Measurements from ENCODE around the gene TUBB2B. TPM values are rescaled to one million over a fixed set of nuclear protein-coding genes. Genes with fewer than 3 reads are reported as not detected.

Gene TUBB2B
- total and polyA plus RNA-seq, 2 experiments from 2014 or later: 355 to 794 TPM

GRCh38 chr6:3226042-3226441 is 1.4 kb downstream of the TUBB2B start:
- no peak overlapping the region for H3K27ac Mint-ChIP-seq
- H3K4me1 ChIP-seq (ENCODE audit: insufficient read depth): peaks cover 26% of the 10 kb centered on the region

GRCh38 chr6:3222506-3223038 is 4.9 kb downstream of the TUBB2B start:
- Histone ChIP-seq H2AFZ (no peak overlapping the region), H3F3A (replicated peaks; ENCODE audit: low read depth) (peaks cover 17% of the 10 kb centered on the region), H3K9me2 (ENCODE audit: insufficient read depth) (no peaks in the 10 kb centered on the region), H3K79me2 (replicated peaks; ENCODE audit: insufficient read depth) (peaks cover 20% of the 10 kb centered on the region), H3K4me1 (ENCODE audit: insufficient read depth) (peaks cover 11% of the 10 kb centered on the region), H3K27me3 (ENCODE audit: insufficient read depth) (no peaks in the 10 kb centered on the region), H4K20me1 (replicated peaks; ENCODE audit: insufficient read depth) (peaks cover 26% of the 10 kb centered on the region), H3K27ac (ENCODE audit: low read depth) (no peak overlapping the region), H3K4me3 (no peak overlapping the region), H3K36me3 (ENCODE audit: insufficient read depth) (peaks cover 6% of the 10 kb centered on the region), H3K4me2 (no peak overlapping the region)
- ATAC-seq: no peak
- H3K27ac Mint-ChIP-seq: no peak overlapping the region
- DNase-seq (ENCODE audit: low spot score): no peak
- H3K4me3 Mint-ChIP-seq: no peak overlapping the region
- peaks cover 27% of the 10 kb centered on the region for H3K4me1 Mint-ChIP-seq
- H3K36me3 Mint-ChIP-seq (ENCODE audit: low read depth): peaks cover 33% of the 10 kb centered on the region
- H3K27me3 Mint-ChIP-seq (ENCODE audit: insufficient read depth, low read depth, poor library complexity): peaks cover 8% of the 10 kb centered on the region
- H3K9me3 Mint-ChIP-seq: peaks cover 6% of the 10 kb centered on the region; the same call in 1 of the 3 replicates
- no peak for TF ChIP-seq CREB1 (CRISPR knock-in tag; IDR thresholded peaks at IDR 0.05; ENCODE audit: low read depth)
- TF ChIP-seq, protein P1, sequence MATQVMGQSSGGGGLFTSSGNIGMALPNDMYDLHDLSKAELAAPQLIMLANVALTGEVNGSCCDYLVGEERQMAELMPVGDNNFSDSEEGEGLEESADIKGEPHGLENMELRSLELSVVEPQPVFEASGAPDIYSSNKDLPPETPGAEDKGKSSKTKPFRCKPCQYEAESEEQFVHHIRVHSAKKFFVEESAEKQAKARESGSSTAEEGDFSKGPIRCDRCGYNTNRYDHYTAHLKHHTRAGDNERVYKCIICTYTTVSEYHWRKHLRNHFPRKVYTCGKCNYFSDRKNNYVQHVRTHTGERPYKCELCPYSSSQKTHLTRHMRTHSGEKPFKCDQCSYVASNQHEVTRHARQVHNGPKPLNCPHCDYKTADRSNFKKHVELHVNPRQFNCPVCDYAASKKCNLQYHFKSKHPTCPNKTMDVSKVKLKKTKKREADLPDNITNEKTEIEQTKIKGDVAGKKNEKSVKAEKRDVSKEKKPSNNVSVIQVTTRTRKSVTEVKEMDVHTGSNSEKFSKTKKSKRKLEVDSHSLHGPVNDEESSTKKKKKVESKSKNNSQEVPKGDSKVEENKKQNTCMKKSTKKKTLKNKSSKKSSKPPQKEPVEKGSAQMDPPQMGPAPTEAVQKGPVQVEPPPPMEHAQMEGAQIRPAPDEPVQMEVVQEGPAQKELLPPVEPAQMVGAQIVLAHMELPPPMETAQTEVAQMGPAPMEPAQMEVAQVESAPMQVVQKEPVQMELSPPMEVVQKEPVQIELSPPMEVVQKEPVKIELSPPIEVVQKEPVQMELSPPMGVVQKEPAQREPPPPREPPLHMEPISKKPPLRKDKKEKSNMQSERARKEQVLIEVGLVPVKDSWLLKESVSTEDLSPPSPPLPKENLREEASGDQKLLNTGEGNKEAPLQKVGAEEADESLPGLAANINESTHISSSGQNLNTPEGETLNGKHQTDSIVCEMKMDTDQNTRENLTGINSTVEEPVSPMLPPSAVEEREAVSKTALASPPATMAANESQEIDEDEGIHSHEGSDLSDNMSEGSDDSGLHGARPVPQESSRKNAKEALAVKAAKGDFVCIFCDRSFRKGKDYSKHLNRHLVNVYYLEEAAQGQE (IDR thresholded peaks at IDR 0.05; ENCODE audit: unreplicated experiment): no peak
- TF ChIP-seq NANOG (IDR thresholded peaks at IDR 0.05; ENCODE audit: borderline replicate concordance): no peak
- no peak for TF ChIP-seq JUNB (IDR thresholded peaks at IDR 0.05; ENCODE audit: unreplicated experiment)
- TF ChIP-seq, protein P2, sequence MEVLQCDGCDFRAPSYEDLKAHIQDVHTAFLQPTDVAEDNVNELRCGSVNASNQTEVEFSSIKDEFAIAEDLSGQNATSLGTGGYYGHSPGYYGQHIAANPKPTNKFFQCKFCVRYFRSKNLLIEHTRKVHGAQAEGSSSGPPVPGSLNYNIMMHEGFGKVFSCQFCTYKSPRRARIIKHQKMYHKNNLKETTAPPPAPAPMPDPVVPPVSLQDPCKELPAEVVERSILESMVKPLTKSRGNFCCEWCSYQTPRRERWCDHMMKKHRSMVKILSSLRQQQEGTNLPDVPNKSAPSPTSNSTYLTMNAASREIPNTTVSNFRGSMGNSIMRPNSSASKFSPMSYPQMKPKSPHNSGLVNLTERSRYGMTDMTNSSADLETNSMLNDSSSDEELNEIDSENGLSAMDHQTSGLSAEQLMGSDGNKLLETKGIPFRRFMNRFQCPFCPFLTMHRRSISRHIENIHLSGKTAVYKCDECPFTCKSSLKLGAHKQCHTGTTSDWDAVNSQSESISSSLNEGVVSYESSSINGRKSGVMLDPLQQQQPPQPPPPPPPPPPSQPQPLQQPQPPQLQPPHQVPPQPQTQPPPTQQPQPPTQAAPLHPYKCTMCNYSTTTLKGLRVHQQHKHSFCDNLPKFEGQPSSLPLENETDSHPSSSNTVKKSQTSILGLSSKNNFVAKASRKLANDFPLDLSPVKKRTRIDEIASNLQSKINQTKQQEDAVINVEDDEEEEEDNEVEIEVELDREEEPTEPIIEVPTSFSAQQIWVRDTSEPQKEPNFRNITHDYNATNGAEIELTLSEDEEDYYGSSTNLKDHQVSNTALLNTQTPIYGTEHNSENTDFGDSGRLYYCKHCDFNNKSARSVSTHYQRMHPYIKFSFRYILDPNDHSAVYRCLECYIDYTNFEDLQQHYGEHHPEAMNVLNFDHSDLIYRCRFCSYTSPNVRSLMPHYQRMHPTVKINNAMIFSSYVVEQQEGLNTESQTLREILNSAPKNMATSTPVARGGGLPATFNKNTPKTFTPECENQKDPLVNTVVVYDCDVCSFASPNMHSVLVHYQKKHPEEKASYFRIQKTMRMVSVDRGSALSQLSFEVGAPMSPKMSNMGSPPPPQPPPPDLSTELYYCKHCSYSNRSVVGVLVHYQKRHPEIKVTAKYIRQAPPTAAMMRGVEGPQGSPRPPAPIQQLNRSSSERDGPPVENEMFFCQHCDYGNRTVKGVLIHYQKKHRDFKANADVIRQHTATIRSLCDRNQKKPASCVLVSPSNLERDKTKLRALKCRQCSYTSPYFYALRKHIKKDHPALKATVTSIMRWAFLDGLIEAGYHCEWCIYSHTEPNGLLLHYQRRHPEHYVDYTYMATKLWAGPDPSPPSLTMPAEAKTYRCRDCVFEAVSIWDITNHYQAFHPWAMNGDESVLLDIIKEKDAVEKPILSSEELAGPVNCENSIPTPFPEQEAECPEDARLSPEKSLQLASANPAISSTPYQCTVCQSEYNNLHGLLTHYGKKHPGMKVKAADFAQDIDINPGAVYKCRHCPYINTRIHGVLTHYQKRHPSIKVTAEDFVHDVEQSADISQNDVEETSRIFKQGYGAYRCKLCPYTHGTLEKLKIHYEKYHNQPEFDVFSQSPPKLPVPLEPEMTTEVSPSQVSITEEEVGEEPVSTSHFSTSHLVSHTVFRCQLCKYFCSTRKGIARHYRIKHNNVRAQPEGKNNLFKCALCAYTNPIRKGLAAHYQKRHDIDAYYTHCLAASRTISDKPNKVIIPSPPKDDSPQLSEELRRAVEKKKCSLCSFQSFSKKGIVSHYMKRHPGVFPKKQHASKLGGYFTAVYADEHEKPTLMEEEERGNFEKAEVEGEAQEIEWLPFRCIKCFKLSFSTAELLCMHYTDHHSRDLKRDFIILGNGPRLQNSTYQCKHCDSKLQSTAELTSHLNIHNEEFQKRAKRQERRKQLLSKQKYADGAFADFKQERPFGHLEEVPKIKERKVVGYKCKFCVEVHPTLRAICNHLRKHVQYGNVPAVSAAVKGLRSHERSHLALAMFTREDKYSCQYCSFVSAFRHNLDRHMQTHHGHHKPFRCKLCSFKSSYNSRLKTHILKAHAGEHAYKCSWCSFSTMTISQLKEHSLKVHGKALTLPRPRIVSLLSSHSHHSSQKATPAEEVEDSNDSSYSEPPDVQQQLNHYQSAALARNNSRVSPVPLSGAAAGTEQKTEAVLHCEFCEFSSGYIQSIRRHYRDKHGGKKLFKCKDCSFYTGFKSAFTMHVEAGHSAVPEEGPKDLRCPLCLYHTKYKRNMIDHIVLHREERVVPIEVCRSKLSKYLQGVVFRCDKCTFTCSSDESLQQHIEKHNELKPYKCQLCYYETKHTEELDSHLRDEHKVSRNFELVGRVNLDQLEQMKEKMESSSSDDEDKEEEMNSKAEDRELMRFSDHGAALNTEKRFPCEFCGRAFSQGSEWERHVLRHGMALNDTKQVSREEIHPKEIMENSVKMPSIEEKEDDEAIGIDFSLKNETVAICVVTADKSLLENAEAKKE (CRISPR knock-in tag; IDR thresholded peaks at IDR 0.05): no peak
- TF ChIP-seq ZNF114 (CRISPR knock-in tag; IDR thresholded peaks at IDR 0.05): no peak
- TF ChIP-seq, protein P3, sequence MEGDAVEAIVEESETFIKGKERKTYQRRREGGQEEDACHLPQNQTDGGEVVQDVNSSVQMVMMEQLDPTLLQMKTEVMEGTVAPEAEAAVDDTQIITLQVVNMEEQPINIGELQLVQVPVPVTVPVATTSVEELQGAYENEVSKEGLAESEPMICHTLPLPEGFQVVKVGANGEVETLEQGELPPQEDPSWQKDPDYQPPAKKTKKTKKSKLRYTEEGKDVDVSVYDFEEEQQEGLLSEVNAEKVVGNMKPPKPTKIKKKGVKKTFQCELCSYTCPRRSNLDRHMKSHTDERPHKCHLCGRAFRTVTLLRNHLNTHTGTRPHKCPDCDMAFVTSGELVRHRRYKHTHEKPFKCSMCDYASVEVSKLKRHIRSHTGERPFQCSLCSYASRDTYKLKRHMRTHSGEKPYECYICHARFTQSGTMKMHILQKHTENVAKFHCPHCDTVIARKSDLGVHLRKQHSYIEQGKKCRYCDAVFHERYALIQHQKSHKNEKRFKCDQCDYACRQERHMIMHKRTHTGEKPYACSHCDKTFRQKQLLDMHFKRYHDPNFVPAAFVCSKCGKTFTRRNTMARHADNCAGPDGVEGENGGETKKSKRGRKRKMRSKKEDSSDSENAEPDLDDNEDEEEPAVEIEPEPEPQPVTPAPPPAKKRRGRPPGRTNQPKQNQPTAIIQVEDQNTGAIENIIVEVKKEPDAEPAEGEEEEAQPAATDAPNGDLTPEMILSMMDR (conservative IDR thresholded peaks at IDR 0.05; ENCODE audit: low read depth in 2 of 2): no peak
- TF ChIP-seq ETS1 (IDR thresholded peaks at IDR 0.05): no peak

More at GRCh38 chr6:3226042-3226441, 1.4 kb downstream of the TUBB2B start:
- peak overlapping the region; percentile 93 for H3K4me3 ChIP-seq
- Mint-ChIP-seq H3K4me3 (peak overlapping the region; percentile 91), H3K9me3 (peaks cover 6% of the 10 kb centered on the region; the same call in 2 of the 3 replicates), H3K27me3 (ENCODE audit: insufficient read depth, low read depth, poor library complexity) (peaks cover 35% of the 10 kb centered on the region), H3K36me3 (ENCODE audit: low read depth) (peaks cover 33% of the 10 kb centered on the region), H3K4me1 (peaks cover 40% of the 10 kb centered on the region)
- DNase-seq (ENCODE audit: low spot score) (no peak), ATAC-seq (no peak)
- H2AFZ ChIP-seq: no peak overlapping the region
- peaks cover 26% of the 10 kb centered on the region for H4K20me1 ChIP-seq (replicated peaks; ENCODE audit: insufficient read depth)
- peak overlapping the region; percentile 96 for H3K4me2 ChIP-seq
- peaks cover 6% of the 10 kb centered on the region for H3K36me3 ChIP-seq (ENCODE audit: insufficient read depth)
- peaks cover 23% of the 10 kb centered on the region for H3K27me3 ChIP-seq (ENCODE audit: insufficient read depth)
- H3F3A ChIP-seq (replicated peaks; ENCODE audit: low read depth): peaks cover 37% of the 10 kb centered on the region
- peaks cover 20% of the 10 kb centered on the region for H3K79me2 ChIP-seq (replicated peaks; ENCODE audit: insufficient read depth)
- H3K27ac ChIP-seq (ENCODE audit: low read depth): no peak overlapping the region
- no peaks in the 10 kb centered on the region for H3K9me2 ChIP-seq (ENCODE audit: insufficient read depth)
- no peak for TF ChIP-seq ZNF331 (CRISPR knock-in tag; IDR thresholded peaks at IDR 0.05; ENCODE audit: low read depth)
- no peak for TF ChIP-seq EZH2phosphoT487 (IDR thresholded peaks at IDR 0.05; ENCODE audit: unreplicated experiment)
